IPS DF 4.7 (cell line): Measurements from ENCODE around the gene DHRS4L2.
"Not testable (repeated sequence)": the region's sequence is repeated elsewhere in the genome, so short reads cannot be mapped to it uniquely, and the experiment has no call there.

Experiments used
- DNase-seq: peaks from one replicate; pipeline ENCODE4 v3.0.0-alpha.2; 2013; ENCODE audit warnings: low spot score; ENCODE audit errors: extremely low read depth

DHRS4L2 gene

DNA sequence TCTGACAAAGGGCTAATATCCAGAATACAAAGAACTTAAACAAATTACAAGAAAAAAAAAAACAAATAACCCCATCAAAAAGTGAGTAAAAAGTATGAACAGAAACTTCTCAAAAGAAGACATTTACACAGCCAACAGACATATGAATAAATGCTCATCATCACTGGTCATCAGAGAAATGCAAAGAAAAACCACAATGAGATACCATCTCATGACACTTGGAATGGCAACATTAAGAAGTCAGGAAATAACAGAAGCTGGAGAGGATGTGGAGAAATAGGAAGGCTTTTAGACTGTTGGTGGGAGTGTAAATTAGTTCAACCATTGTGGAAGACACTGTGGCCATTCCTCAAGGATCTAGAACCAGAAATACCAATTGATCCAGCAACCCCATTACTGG is 30.2 kb downstream of the DHRS4L2 start:
- not testable (repeated sequence) for DNase-seq

GRCh38 chr14:24019944-24020343 is 31.2 kb downstream of the DHRS4L2 start:
- not testable (repeated sequence) for DNase-seq

DNA sequence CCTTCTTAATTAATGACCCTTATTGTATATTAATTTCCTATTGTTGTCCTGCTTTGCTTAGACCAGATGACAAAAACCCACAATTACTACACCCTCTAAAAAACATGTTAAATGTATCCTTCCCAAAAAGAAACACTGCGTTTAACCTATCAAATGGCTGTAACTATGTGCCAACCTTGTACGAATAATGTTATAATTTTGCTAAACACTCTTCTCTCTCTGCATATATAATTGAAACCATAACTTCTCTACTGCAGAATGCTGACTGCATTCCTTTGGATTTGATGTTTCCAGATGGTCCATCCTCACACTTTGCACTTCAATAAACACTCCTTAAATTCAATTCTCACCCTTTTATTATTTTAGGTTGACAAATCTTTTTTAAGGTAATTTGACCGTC is 31.8 kb downstream of the DHRS4L2 start:
- DNase-seq = not testable (repeated sequence)

DNA sequence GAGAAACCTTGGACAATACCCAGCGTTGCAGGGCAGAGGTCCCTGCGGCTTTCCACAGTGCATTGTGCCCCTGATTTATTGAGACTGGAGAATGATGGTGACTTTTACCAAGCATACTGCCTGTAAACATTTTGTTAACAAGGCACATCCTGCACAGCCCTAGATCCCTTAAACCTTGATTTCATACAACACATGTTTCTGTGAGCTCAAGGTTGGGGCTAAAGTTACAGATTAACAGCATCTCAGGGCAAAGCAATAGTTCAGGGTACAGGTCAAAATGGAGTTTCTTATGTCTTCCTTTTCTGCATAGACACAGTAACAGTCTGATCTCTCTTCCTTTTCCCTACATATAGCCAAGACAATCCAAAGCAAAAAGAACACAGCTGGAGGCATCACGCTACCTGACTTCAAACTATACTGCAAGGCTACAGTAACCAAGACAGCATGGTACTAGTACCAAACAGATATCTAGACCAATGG is 36.2 kb downstream of the DHRS4L2 start:
- not testable (repeated sequence) for DNase-seq

- not testable (repeated sequence) for DNase-seq
Observed at GRCh38 chr14:24029687-24030086, 41.0 kb downstream of the DHRS4L2 start.

DNA sequence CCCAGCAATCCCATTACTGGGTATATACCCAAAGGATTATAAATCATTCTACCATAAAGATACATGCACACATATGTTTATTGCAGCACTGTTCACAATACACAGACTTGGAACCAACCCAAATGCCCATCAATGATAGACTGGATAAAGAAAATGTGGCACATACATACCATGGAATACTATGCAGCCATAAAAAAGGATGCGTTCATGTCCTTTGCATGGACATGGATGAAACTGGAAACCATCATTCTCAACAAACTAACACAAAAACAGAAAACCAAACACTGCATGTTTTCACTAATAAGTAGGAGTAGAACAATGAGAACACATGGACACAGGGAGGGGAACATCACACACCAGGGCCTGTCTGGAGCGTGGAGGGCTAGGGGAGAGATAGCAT is 42.6 kb downstream of the DHRS4L2 start:
- not testable (repeated sequence) for DNase-seq

DNA sequence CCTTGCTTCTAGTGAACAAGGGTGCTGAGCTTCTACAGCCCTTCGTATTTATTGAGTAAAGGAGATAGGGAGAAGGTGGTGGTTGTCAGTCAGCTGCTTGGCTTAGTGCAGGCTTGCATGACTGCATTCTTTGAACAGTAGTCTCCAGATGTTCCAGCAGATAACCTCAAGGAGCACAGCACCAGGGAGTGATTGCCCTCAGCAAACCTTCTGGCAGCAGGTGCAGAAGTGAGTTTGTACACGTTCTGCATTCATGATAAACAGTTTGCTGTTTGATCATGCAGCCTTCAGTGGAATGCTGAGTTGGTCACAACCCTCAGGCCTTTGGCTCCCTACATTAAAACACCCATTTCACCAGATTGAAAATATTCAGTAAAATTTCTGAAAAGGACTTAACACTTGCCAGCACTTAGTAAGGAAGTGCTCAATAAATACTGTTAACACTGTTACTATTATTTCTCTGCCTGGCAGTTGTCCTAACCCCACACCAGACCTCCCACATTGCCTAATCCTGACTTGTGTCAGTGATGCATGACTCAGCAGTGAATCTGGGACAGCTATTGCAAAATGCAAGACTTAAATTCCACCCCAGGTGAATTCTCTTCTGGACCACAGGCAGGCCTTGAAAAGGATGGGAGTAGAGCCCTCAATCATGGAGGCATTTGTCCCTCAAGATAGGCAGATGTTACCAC is 44.1 kb downstream of the DHRS4L2 start:
- no peak for DNase-seq

DNA sequence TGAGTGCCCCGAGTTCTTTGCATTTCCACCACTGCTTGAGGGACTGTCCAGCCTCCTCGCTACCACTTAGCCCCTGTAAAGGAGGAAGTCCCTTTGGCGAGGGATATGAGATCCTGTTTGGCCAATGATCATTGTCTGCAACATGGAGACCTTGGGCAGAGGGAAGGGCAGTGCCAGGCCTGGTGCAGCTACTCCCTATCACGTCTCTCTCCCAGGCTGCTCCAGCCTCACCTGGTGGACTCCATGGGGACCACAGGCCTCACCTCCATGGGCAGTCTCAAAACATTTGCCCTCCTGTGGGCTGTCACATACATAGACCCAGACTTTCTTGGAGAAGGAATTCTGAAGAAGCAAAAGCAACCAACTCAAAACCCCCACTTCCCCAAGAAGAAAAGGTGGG is 47.0 kb downstream of the DHRS4L2 start:
- not testable (repeated sequence) for DNase-seq

DNA sequence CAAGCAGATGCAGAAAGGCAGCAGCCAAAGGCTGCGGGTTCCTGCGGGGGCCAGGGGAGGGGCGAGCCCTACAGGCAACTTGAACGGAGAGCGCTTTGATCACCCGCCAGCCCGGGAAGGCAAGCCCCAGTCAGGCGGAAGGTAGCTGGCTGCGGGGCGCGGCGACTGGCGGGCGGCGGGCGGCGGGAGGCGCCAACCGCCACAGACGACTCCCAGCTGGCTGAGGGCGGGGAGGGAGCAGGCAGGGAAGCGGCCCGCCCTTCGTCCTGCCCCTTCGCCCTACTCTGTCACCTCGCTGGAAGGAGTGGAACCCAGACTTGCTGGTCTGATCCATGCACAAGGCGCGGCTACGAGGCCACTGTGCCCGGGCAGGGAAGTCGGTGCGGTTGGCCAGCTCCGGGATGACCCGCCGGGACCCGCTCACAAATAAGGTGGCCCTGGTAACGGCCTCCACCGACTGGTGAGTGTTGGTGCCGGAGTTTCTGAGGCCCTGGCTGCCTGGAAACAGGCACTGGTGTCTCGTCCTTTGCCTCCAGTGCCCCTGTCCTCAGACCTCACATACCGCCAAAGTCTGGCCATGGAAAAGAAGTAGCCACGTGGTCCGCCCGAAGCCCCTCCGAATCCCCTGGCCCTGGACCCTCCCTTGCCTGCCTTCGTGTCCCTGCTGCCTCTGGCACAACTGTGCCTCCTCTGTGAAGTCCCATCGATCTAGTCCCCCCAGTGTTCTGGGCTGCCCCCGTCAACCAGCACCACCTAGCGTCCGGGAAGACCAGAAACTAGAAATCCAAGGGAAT is 47.6 kb downstream of the DHRS4L2 start:
- DNase-seq = no peak

GRCh38 chr14:24036963-24037657 is 48.4 kb downstream of the DHRS4L2 start:
- DNase-seq = not testable (repeated sequence)

GRCh38 chr14:24037658-24038037 is 48.9 kb downstream of the DHRS4L2 start:
- no peak for DNase-seq

DNA sequence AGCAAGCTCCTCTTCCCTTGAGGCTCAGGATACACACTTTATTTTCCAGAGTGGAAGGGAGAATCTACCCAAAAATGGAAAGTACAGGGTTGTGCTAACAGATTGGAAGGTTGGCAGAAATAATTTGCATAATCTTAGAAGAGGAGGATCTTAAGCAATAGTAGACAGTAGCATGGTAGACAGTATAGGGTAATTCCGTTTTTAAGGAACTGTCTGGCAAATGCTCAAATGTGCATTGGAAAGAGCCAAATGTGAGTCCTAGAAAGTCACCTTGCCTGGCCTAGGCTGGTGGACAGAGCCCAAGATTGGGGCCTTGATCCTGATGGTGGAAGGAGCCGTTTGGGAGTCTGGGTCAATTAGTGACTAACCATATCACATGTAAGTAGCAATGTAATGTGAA is 50.0 kb downstream of the DHRS4L2 start:
- DNase-seq = no peak

DNA sequence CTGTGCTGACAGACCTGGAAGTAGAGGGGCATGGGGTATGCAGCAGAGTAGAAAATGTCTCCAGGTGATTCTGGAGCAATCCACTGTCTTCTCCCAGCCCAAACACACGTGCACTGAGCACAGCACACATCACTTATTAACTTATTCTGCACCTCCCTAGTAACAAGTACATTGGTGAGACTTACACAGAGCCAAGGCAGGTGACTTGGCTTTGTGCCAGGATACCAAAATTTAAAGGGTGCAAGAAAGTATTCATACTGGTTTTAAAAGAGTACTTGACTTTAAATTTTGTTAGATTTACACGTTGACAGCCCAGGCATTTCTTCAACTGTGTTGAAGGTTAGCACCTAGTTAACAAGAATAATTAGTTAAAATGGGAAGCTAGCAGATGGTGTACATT is 52.0 kb downstream of the DHRS4L2 start:
- no peak for DNase-seq

DNA sequence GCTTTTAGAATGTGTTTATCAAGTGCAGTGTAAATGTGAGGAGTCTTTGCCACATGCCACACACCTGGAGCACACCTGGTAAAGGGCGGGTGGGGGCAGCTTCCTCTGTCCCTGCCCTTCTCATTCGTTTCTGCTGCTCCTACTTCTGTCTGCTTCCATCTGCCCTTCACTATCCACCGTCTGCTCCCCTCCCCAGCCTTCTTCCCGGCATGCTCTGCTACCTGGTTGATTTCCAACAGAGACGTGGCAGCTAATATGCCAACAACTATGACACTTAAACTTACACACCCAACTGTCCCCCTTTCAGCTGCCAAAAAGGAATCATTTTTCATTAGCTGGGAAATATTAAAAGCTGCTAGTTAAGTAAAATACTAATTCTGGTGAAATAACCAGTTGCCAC is 54.0 kb downstream of the DHRS4L2 start:
- no peak for DNase-seq

- DNase-seq = not testable (repeated sequence)
Observed at GRCh38 chr14:24049002-24049401, 60.3 kb downstream of the DHRS4L2 start.

- not testable (repeated sequence) for DNase-seq
Observed at GRCh38 chr14:24050753-24051152, 62.0 kb downstream of the DHRS4L2 start.

GRCh38 chr14:24051176-24051788 is 62.6 kb downstream of the DHRS4L2 start:
- DNase-seq = no peak

- no peak for DNase-seq
Observed at GRCh38 chr14:24051789-24052655, 63.3 kb downstream of the DHRS4L2 start, which contains the start of gene CARMIL3. TSS of gene CARMIL3 (plus strand) at chr14:24052009. CDS start at chr14:24052154, 145 bp downstream.

GRCh38 chr14:24052656-24053547 is 64.2 kb downstream of the DHRS4L2 start:
- no peak for DNase-seq
